HCT116 (cell line): ENCODE measurements around the gene PRSS53. TPM values are rescaled to one million over a fixed set of nuclear protein-coding genes. Genes with fewer than 3 reads are reported as not detected.

Source experiments
- ATAC-seq: fragments of 200-7000 bp; cut with Tn5 transposase; 2 replicates; pipeline ENCODE4 v1.9.1; 2020; ENCODE audit warnings: mild to moderate bottlenecking, moderate library complexity
- BruUV-seq: library from RNA; stranded (reverse); fragments of 400-500 nt; replicated peaks from 2 replicates; lab custom pipeline; 2021; lab: Mats Ljungman, UMichigan
- CTCF ChIA-PET: fragments of 300-600 bp; sonication (Branson Sonifier 250); formaldehyde crosslinking; loops from one replicate; lab custom pipeline; 2021; ENCODE audit warnings: antibody characterized with exemption; lab: Charles Lee
- POLR2A ChIA-PET: fragments of 300-600, 350-600 bp; sonication (Branson Sonifier 250); formaldehyde crosslinking; loops from one replicate; lab custom pipeline; 2021; ENCODE audit warnings: antibody characterized with exemption; lab: Charles Lee
- RAD21 ChIA-PET, 2 experiments: fragments of 300-600 bp; sonication (Branson Sonifier 250); formaldehyde crosslinking; loops; one replicate each; lab custom pipeline; 2023; ENCODE audit warnings: low total read pairs in 2 of 2; ENCODE audit not compliant: uncharacterized antibody in 2 of 2, unreplicated experiment in 2 of 2, low non-redundant PET in 1 of 2; lab: Charles Lee
- DNase-seq: peaks from one replicate; pipeline ENCODE4 v3.0.0-alpha.2; 2010; ENCODE audit warnings: low read depth, low spot score
- H2AFZ ChIP-seq: fragments of 200-600 bp; shearing (Covaris generic), sonication (generic); 2 replicates; pipeline ENCODE4 v1.6.1; 2017; ENCODE audit warnings: low read depth, mixed run types, mixed read lengths, antibody characterized with exemption, low read length; ENCODE audit not compliant: poor library complexity, severe bottlenecking
- H3K27ac ChIP-seq: 2 replicates; pipeline ENCODE4 v1.5.1; 2012; ENCODE audit warnings: low read depth, low read length
- H3K27me3 ChIP-seq: fragments of 200-600 bp; sonication (generic); 2 replicates; pipeline ENCODE4 v1.6.1; 2016; ENCODE audit warnings: mixed run types, low read length, mixed read lengths; ENCODE audit not compliant: insufficient read depth
- H3K36me3 ChIP-seq, 2 experiments: fragments of 200-500 bp in 1 of 2; fragments of 200-600 bp in 1 of 2; sonication (Bioruptor generic) in 1 of 2; sonication (generic) in 1 of 2; 2 replicates each; pipeline versions ENCODE4 v1.5.1 to v1.6.1; 2014 to 2016; ENCODE audit warnings: low read length in 2 of 2, inconsistent platforms in 1 of 2, mixed read lengths in 1 of 2, mixed run types in 1 of 2; ENCODE audit not compliant: insufficient read depth in 2 of 2, control insufficient read depth in 1 of 2
- H3K4me1 ChIP-seq, 2 experiments: fragments of 200-600 bp in 1 of 2; sonication (generic) in 1 of 2; 2 replicates each; pipeline versions ENCODE4 v1.5.1 to v1.6.1; 2012 to 2017; ENCODE audit warnings: low read length in 2 of 2, inconsistent platforms in 1 of 2, mild to moderate bottlenecking in 1 of 2, mixed read lengths in 1 of 2, mixed run types in 1 of 2, moderate library complexity in 1 of 2; ENCODE audit not compliant: insufficient read depth in 2 of 2, control insufficient read depth in 1 of 2
- H3K4me2 ChIP-seq: fragments of 200-600 bp; sonication (generic); 2 replicates; pipeline ENCODE4 v1.6.1; 2017; ENCODE audit warnings: mixed run types, low read length, mixed read lengths
- H3K4me3 ChIP-seq, 2 experiments: fragments of 200-600 bp in 1 of 2; sonication (generic) in 1 of 2; replicated peaks in 1 of 2; 2 replicates each; pipeline ENCODE4 v1.5.1; 2011 to 2016; ENCODE audit warnings: low read length in 2 of 2, control low read depth in 1 of 2, low read depth in 1 of 2, mild to moderate bottlenecking in 1 of 2, mixed read lengths in 1 of 2, mixed run types in 1 of 2
- H3K79me2 ChIP-seq: fragments of 200-600 bp; sonication (generic); 2 replicates; pipeline ENCODE4 v1.6.1; 2017; ENCODE audit warnings: mild to moderate bottlenecking, mixed run types, low read length, moderate library complexity, mixed read lengths; ENCODE audit not compliant: insufficient read depth
- H3K9ac ChIP-seq: fragments of 200-600 bp; sonication (generic); 2 replicates; pipeline ENCODE4 v1.6.1; 2016; ENCODE audit warnings: low read length, mixed read lengths
- H3K9me2 ChIP-seq: fragments of 200-600 bp; sonication (generic), shearing (Covaris generic); 2 replicates; pipeline ENCODE4 v1.6.1; 2017; ENCODE audit warnings: mixed run types, mild to moderate bottlenecking, moderate library complexity; ENCODE audit not compliant: insufficient read depth
- H3K9me3 ChIP-seq, 2 experiments: fragments of 200-500 bp in 1 of 2; fragments of 200-600 bp in 1 of 2; sonication (Bioruptor generic) in 1 of 2; sonication (generic) in 1 of 2; 2 replicates each; pipeline ENCODE4 v1.6.1; 2014 to 2017; ENCODE audit warnings: low read length in 2 of 2, mixed read lengths in 2 of 2, inconsistent platforms in 1 of 2, low read depth in 1 of 2, mild to moderate bottlenecking in 1 of 2, mixed run types in 1 of 2, moderate library complexity in 1 of 2; ENCODE audit not compliant: control insufficient read depth in 1 of 2, insufficient read depth in 1 of 2
- H4K20me1 ChIP-seq: fragments of 200-600 bp; sonication (generic), shearing (Covaris generic); 2 replicates; pipeline ENCODE4 v1.6.1; 2017; ENCODE audit warnings: mixed run types, mild to moderate bottlenecking, moderate library complexity; ENCODE audit not compliant: insufficient read depth
- CBX3 ChIP-seq: IDR thresholded peaks from 2 replicates; pipeline ENCODE4 v1.6.1; 2012; ENCODE audit warnings: low read depth
- EGR1 ChIP-seq: IDR thresholded peaks from 2 replicates; pipeline ENCODE4 v1.6.1; 2012; ENCODE audit warnings: low read depth
- ELF1 ChIP-seq: IDR thresholded peaks from 2 replicates; pipeline ENCODE4 v1.6.1; 2012; ENCODE audit warnings: low read depth, borderline replicate concordance
- EZH2phosphoT487 ChIP-seq: fragments of 200-600 bp; IDR thresholded peaks from 2 replicates; pipeline ENCODE4 v1.6.1; 2018; ENCODE audit warnings: antibody characterized with exemption, borderline replicate concordance
- FOSL1 ChIP-seq: IDR thresholded peaks from 2 replicates; pipeline ENCODE4 v1.6.1; 2012; ENCODE audit warnings: low read depth
- JUND ChIP-seq: IDR thresholded peaks from 2 replicates; pipeline ENCODE4 v1.6.1; 2012
- MAX ChIP-seq: IDR thresholded peaks from 2 replicates; pipeline ENCODE4 v1.6.1; 2012
- POLR2A ChIP-seq: IDR thresholded peaks from 2 replicates; pipeline ENCODE4 v1.7.0; 2011; ENCODE audit warnings: borderline replicate concordance; ENCODE audit not compliant: insufficient read depth, insufficient read length; ENCODE audit errors: extremely low read depth
- POLR2AphosphoS5 ChIP-seq: IDR thresholded peaks from 2 replicates; pipeline ENCODE4 v1.6.1; 2011; ENCODE audit warnings: mild to moderate bottlenecking, low read depth, low read length, moderate library complexity
- RAD21 ChIP-seq: IDR thresholded peaks from 2 replicates; pipeline ENCODE4 v1.6.1; 2012; ENCODE audit warnings: low read depth, mild to moderate bottlenecking
- REST ChIP-seq: IDR thresholded peaks from 2 replicates; pipeline ENCODE4 v1.6.1; 2012; ENCODE audit warnings: low read depth
- SIN3A ChIP-seq: IDR thresholded peaks from 2 replicates; pipeline ENCODE4 v1.6.1; 2012; ENCODE audit warnings: low read depth
- SP1 ChIP-seq: IDR thresholded peaks from 2 replicates; pipeline ENCODE4 v1.6.1; 2012; ENCODE audit warnings: low read depth
- SRF ChIP-seq: IDR thresholded peaks from 2 replicates; pipeline ENCODE4 v1.6.1; 2012; ENCODE audit warnings: low read depth
- TCF7L2 ChIP-seq: IDR thresholded peaks from 2 replicates; pipeline ENCODE4 v1.7.0; 2011; ENCODE audit warnings: borderline replicate concordance, inconsistent platforms; ENCODE audit not compliant: insufficient read depth, insufficient read length; ENCODE audit errors: extremely low read depth
- YY1 ChIP-seq: IDR thresholded peaks from 2 replicates; pipeline ENCODE4 v1.6.1; 2011; ENCODE audit warnings: low read length, low read depth, moderate library complexity, mild to moderate bottlenecking; ENCODE audit not compliant: insufficient replicate concordance; ENCODE audit errors: extremely low read depth
- ZBTB33 ChIP-seq: IDR thresholded peaks from 2 replicates; pipeline ENCODE4 v1.6.1; 2011; ENCODE audit warnings: mild to moderate bottlenecking, low read length, moderate library complexity; ENCODE audit not compliant: insufficient replicate concordance; ENCODE audit errors: extremely low read depth
- ZFX ChIP-seq: fragments of 450-650 bp; IDR thresholded peaks from 2 replicates; pipeline ENCODE4 v1.6.1; 2017
- ZNF274 ChIP-seq: fragments of 200-500 bp; sonication (Bioruptor generic); IDR thresholded peaks from 2 replicates; pipeline ENCODE4 v1.6.1; 2014; ENCODE audit warnings: mild to moderate bottlenecking, low read depth, low read length, inconsistent platforms
- intact Hi-C: fragments of 100-400 bp; cut with micrococcal nuclease; formaldehyde crosslinking; loops from 2 replicates; pipeline ENCODE4 v1.10.0; 2022
- total RNA-seq: library from RNA; stranded (reverse); gene quantifications from one replicate; pipeline ENCODE4 v1.2.1, GENCODE V29; 2021; ENCODE audit not compliant: unreplicated experiment

Gene PRSS53
- total RNA-seq, 1 experiment from 2014 or later, result 11.6 TPM

- Histone ChIP-seq H2AFZ (no peak overlapping the region), H3K27me3 (no peaks in the 10 kb centered on the region), H3K9me3 (no peaks in the 10 kb centered on the region), H3K9ac (no peak overlapping the region), H3K4me3 (no peak overlapping the region), H4K20me1 (no peaks in the 10 kb centered on the region), H3K4me1 (peaks cover 10 to 38% of the 10 kb centered on the region in 2 experiments; a peak in 3 of 4 replicates), H3K9me2 (no peaks in the 10 kb centered on the region), H3K4me2 (no peak overlapping the region), H3K36me3 (peaks cover 14 to 39% of the 10 kb centered on the region in 2 experiments), H3K79me2 (peaks cover 21% of the 10 kb centered on the region), H3K27ac (no peak overlapping the region)
- ChIA-PET POLR2A (no interaction called here), CTCF (interaction anchor here (1.4 kb wide), 1 partner anchor 125 kb away, joined by 3 read pairs; the partner anchor contains the start of gene HSD3B7), RAD21 (no interaction called here)
- ATAC-seq (no peak), DNase-seq (no peak)
- no TSS peak for BruUV-seq
- intact Hi-C loops, result no loop called here
- TF ChIP-seq TCF7L2, result no peak
- no peak for TF ChIP-seq CBX3
- no peak for TF ChIP-seq ZFX
- no peak for TF ChIP-seq POLR2A
- TF ChIP-seq REST, result no peak
- no peak for TF ChIP-seq FOSL1
- no peak for TF ChIP-seq RAD21
- no peak for TF ChIP-seq YY1
- TF ChIP-seq EZH2phosphoT487, result no peak
- TF ChIP-seq SIN3A, result no peak
- TF ChIP-seq JUND, result no peak
- TF ChIP-seq SP1, result no peak
- TF ChIP-seq SRF, result no peak
- no peak for TF ChIP-seq EGR1
- no peak for TF ChIP-seq MAX
- no peak for TF ChIP-seq ZNF274
- no peak for TF ChIP-seq POLR2AphosphoS5
- no peak for TF ChIP-seq ZBTB33
- TF ChIP-seq ELF1, result no peak
Observed at GRCh38 chr16:31110106-31111034, 21.6 kb upstream of the PRSS53 start.
